ENCODE data around the gene SH2B3.
"Not testable (repeated sequence)": the region's sequence is repeated elsewhere in the genome, so short reads cannot be mapped to it uniquely, and the experiment has no call there.

Gene SH2B3

DNA sequence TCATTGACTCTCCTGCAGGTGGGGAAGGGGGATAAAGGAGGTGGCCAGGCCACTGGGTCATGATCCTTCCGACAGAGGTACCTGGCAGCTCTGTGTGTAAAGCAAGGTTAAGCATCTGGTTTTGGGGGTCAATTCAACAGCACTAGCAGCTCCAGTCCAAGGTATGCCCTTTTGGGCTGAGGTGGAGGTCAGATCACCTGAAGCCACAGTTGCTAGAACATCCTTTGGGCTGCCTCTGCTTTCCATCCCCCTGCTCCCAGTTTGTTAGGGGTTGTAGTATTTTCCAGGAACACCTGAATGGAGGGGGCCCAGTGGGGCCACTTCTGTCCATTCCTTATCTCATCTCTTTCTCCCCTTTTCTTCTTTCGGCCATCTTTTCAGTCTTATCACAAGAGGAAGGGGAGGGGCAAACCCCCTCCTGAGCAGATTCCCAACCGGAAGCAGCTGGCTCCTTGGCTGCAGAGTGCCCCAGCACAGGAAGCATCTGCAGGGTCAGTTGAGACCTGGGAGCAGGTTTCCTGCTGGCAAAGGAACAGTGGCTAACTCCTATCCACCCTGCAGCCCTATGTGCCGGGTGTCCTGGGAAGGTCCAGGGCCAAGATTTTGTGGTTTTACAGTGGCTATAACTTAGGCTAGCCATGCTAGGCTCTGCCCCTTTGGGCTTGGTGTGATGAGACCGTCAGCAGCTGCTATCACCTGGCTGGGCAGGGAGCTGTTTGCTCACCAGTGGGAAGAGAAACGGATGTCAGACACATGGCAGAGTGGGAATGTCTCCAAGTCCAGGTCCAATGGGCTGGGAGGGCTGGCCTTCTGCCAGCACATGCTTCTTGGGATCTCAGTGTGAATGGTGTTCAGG is 40.2 kb downstream of the SH2B3 start:
- peak; percentile 58 for DNase-seq

DNA sequence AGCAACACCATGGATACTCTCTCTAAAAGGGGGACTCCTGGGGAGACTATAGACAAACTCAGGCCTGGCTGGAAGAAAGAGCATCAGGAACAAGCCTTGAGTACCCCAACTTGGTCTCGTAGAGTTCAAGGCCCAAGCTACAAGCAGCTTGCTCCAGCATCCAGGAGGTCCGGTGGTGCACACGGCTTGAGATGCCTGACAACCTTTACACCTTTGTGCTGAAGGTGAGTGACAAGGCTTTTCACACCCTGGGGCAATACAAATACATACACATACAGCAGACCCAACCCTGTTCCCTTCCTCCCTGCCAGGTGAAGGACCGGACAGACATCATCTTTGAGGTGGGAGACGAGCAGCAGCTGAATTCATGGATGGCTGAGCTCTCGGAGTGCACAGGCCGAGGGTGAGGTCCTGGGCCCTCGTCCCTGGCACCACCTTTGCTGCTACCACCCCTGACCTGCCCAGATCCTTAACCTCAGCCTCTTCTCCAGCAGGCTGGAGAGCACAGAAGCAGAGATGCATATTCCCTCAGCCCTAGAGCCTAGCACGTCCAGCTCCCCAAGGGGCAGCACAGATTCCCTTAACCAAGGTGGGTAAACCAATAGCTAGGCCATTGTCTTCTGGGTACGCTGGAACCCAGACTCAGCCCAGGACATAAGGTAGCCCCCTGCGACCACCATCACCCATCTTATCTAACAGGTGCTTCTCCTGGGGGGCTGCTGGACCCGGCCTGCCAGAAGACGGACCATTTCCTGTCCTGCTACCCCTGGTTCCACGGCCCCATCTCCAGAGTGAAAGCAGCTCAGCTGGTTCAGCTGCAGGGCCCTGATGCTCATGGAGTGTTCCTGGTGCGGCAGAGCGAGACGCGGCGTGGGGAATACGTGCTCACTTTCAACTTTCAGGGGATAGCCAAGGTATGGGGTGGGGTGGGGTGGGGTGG is 41.2 kb downstream of the SH2B3 start:
- DNase-seq: no peak

DNA sequence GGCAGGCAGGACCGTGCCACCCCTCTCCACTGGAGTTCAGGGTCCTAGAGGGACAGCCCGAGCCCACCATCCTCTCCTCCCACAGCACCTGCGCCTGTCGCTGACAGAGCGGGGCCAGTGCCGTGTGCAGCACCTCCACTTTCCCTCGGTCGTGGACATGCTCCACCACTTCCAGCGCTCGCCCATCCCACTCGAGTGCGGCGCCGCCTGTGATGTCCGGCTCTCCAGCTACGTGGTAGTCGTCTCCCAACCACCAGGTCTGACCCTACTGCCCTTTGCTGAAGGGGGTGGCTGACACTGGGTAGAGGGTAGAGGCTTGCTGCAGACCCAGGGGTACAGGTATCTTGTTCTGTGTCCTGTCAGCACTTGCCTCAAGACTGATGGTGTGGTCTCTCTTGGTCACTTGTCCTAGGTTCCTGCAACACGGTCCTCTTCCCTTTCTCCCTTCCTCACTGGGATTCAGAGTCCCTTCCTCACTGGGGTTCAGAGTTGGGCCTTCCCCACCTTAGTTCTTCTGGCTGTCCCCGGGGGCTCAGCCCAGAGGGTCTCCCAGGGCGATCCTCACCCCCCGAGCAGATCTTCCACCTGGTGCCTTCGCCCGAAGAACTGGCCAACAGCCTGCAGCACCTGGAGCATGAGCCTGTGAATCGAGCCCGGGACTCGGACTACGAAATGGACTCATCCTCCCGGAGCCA is 42.0 kb downstream of the SH2B3 start:
- DNase-seq: no peak

GRCh38 chr12:111448266-111448830 is 42.6 kb downstream of the SH2B3 start:
- DNase-seq: no peak

DNA sequence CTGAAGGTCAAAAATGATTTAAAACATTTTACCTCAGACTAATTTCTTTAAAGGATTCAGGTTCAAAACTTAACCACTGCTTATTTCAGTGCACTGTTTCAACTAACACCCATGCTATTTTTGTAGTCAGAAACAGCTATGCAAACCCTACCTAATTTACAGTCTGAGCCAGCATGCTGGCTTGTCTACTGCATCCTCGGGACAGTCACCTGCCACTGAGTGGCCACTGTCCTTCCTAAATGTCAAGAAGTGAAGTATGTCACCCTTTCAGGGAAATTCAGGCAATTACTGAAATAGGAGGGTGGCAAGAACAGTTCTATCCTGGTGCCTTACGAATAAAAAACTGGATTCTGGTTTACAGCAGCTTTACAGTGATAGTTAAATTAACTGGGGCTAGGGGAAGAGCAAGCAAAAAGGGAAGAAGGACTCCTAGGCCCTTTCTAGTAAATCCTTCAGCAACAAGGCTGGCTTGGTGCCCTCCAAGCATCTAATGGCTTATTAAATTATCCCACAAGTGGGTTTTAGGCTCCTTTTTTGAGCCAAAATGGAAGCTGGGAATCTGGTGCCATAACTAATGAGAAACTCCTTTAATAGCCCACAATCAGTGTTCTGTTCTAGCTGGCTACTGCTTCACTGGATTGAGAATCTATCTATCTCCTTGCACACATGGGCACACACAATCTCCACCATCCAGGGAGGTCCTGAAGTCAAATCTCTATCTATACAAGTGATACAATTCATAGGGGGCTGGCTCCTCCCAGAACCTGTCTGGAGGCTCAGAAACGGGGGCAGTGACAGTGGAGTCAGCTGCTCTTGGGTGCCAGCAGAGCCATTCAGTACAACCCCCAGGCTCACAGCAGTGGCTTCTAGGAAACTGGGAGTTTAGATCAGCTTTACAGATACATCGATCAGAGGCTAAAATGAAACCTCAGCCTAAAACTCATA is 43.4 kb downstream of the SH2B3 start:
- no peak for DNase-seq

DNA sequence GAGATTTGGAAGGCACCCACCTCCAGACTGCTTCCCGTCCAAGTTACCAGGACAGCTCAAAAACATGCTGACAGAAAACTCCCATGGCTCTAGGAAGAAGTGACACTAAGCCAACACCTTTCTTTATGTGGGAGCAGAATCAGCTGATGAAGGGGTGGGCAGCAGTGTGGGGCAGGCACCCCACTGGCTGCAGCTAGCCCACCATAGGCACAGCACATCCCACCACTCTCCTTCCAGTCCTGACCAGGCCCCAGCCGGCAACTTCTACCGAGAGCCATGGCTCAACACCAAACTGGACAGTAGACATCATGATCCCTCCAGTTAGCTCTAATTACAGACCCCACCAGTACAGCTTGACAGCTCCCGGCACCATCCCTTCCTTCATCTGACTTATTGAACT is 45.0 kb downstream of the SH2B3 start:
- DNase-seq: no peak

DNA sequence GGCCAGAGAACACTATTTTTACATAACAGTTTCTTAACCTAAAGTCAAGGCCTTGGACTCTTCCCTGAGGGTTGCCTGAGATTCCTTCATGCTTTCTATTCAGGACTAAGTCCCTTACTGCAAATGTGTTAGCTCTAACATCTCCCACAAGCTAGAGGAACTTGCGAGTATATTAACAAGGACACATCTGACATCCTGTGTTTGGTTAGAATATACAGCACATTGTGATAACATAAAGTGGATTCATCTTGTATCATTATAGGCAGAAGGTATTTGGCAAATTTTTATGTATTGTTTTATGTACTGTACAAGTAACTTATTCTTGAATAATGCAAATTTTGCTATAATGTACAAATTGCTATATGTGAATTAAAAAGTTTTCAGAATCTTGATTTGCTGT is 45.5 kb downstream of the SH2B3 start:
- no peak for DNase-seq

DNA sequence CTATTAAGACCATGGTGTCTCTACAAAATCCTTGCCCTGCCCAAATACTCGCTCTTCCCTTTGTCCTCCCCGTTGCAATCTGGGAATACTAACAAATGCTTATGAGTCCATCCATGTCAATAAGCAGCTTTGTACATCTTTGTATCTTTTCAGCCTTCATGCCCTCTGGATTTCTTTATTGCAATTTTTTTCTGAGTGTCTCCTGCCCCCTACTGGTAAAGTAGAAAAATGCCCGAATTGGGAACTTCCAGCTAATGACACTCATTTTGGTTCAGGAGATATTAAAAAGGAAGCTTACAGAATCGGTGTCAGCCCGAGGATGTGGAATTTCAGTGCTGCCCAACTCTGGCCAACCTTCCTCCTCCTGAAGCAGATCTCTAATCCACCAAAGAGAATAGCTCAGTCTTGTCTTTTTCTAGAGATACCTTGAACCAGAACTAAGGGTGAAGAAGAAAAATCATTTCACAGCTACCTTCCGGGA is 46.0 kb downstream of the SH2B3 start:
- peak; percentile 78 for DNase-seq

DNA sequence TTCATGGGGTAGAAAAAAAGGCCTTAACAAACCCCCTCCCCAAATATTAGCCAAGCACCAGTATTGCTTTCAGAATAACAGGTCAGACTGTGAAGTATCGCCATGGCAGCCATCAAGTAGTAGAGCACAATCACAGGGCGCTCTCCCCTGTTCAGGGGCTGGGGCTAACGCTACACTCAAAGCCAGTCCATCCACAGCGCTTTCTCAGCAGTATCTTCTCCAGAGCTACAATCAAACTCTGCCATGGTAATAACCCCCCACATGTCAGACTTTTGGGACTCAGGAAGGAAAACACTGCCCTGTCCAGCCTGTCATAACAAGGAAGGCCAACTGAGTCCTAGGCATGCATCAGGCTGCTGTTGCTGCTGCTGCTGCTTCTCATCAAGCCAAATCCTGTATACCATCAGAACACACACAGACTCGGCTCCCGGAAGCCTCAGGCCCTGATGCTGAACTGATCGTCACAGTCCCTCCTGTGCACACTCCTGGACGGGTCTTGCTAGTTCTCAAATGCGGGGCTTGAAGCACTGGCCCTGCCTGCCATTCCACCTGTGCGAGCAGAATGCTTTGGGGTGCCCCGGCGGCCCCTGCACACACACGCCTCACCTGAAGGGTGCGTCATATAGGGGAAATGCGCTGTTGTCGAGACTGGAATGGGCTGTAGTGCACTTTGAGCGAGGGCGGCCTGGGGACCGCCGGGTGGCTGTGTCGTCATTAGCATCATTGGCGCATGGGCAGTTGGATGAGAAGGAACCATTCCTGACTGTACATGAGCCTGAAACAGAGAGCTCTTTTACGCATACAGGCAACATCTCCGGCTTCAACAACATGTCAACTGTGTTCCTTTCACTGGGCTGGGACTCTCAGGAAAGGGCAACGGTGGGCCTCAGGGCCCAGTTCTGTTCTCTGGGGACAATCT is 47.6 kb downstream of the SH2B3 start:
- DNase-seq: no peak

- DNase-seq: no peak
Measured at GRCh38 chr12:111454311-111454710, 48.6 kb downstream of the SH2B3 start.

DNA sequence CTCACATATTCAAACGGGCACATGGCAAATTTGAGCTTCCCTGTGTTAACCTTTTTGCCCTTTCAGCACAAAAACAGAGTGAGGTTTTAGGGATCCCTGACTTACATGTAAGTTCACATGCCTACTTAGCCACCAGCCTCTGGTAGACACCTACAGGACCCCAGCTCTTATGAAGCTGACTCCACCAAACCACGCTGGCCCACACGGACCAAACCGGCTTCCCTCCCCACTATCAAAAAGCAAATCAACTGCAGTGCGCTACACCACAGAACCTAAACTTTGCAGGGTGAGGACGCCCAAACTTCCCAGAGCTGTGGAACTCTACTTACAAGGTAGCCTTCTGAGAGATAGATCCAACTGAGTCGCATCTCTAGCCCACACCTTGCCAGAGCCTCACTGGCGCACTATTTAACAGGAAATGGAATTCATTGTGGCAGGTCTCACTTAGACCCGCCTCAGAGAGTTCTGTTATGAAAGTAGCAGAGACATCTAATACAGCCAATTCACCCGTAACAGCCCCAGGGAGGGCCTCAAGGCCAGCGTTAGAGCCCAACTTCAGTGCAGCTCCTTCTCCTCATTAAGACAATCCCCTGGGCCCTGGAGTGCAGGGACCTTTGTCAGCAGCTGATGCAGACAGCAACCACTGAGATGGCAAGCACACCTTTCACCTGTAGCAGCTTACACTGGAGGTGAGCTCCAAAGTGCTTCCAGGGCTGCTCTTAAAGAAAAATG is 49.2 kb downstream of the SH2B3 start:
- no peak for DNase-seq

DNA sequence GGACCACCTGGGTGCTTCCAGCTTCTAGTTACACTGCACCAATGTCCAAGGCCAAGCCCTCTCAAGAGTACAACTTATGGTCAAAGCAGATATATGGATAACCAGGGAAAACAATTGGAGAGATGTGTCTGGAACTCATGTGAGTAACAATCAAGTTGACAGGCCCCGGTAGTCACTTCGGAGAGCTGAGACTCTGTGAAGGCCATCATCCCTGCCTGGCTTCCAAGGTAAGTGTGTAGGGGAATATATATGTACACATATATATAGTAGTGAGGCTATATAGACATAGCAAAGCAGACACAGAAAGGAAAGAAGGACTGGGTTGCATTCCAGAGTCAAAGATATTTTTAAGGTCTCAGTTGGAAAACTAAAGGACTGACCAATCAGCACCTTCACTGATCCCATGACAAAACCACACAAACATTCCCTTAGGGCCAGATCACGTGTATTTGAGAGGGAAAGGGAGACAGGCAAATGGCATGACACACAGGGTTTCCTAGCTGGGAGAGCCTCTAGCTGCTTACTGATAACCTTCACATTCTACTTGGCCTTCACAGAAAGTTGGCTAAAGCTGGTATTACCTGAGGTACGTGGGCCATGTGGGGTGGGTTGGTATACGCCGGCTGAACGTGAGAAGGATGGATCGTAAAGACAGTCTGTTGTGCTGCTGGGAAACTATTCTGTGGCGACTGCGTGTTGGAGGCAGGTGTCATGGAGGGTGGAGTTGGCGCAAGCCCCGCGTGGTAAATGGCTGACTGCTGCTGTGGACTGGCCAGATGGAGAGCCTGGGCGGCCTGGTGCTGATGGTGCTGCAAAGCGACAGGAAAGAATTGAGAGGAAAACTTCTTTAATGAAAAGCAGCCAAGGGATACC is 50.0 kb downstream of the SH2B3 start:
- no peak for DNase-seq

DNA sequence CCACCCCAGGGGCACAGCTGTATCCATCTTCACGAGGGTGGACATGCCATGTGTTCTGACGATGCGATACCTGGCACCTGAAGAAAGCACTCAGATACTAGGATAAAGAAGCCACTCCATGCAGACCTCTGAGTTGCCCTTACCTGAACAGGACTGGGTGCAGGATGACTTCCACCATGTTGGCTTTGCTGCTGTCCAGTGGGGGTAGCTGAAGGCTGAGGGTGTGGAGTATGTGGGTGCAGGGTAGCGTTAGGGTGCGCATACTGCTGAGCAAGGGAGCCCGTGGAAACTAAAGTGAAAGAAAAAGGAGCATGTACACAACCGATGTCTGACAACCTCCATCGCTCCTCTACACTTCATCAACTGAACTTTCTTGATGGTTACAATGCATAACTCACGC is 51.3 kb downstream of the SH2B3 start:
- no peak for DNase-seq

DNA sequence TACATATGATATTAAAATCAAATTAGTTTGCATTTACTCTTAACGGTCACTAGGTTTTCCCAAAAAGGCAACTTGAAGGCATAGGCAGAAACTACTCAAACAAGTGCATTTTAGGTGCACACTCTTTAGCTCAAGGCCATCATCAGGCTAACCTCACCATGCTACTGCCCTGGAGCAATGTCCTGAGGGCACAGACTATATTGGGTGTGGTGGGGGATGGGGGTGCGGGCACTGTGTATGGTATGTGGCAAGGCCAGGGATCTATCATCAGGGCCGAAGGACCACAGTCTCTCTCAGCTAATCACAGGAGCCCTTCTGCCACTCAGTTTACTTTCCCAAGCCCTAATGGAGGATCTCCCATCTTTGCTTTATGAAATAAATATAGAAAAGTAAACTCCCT is 51.9 kb downstream of the SH2B3 start:
- DNase-seq: no peak

DNA sequence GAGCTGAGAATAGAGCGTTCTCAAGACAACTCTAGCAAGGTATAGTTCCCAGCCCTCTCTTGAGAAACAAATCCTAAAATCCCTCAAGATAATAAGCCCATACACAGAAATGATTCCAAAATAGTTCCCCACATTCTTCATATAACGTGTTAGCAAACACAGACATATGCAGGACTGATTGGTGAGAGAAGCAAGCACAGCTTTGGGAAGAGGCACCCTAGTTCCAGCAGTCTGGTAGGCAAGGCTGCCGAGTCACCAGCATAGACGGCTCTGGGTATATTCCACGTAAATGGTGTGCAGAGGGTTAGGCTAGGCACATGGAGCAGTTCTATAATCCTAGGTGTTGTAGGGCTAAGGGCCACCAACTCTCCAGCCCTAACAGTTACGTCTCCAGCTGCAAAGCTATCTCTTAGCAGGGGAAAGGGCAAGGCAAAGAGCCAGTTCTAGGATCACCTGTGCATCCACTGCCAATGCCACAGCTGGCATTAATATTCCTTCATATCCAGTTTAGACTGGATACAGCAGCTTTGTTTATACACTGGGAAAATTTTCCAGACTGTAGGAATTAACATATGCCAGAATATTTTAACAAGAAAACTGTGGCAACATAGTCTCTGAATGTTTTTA is 52.9 kb downstream of the SH2B3 start:
- DNase-seq: no peak

DNA sequence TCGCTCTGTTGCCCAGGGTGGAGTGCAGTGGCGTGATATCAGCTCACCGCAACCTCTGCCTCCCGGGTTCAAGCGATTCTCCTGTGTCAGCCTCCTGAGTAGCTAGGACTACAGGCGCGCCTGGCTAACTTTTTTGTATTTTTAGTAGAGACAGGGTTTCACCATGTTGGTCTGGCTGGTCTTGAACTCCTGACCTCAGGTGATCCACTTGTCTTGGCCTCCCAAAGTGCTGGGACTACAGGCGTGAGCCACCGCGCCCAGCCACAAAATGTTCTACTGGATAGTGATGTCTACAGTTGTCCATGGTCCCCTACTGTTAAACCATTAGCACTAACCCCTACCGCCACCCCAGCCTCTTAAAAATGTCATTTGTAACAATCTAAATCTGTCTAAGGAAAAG is 54.4 kb downstream of the SH2B3 start:
- not testable (repeated sequence) for DNase-seq

DNA sequence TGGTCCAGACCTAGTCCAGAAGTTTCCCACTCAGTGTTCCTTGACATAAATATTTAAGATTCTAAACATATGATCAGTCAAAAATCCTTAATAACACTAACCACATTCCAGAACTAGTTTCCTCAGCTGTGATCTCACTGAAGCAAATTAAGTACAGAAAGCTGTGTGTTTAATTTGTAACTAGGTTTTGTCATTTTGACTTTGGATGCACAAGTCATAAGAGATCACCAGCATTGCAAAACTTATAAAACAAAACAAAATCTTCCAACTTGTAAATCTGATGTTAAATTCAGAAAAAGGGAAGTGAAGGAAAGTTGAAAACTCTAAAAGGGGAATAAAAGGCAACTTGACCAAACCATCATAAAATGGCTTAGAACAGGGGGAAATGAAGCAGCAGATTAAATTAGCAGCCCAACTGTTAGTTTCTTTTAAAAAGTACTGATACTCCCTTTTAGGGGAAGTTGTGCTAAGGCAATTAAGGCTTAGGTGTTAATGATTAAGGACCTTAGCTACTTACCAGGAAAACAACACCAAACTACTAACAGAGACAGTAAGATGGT is 56.6 kb downstream of the SH2B3 start:
- DNase-seq: no peak
